HG02938 (cell line): Measurements from ENCODE around the gene CCDC150.

Experiments used
- ATAC-seq: cut with Tn5 transposase; IDR thresholded peaks from one replicate; pipeline ENCODE4 v1.9.1; 2021; ENCODE audit warnings: mild to moderate bottlenecking, moderate library complexity; ENCODE audit not compliant: unreplicated experiment

The CCDC150 gene

DNA sequence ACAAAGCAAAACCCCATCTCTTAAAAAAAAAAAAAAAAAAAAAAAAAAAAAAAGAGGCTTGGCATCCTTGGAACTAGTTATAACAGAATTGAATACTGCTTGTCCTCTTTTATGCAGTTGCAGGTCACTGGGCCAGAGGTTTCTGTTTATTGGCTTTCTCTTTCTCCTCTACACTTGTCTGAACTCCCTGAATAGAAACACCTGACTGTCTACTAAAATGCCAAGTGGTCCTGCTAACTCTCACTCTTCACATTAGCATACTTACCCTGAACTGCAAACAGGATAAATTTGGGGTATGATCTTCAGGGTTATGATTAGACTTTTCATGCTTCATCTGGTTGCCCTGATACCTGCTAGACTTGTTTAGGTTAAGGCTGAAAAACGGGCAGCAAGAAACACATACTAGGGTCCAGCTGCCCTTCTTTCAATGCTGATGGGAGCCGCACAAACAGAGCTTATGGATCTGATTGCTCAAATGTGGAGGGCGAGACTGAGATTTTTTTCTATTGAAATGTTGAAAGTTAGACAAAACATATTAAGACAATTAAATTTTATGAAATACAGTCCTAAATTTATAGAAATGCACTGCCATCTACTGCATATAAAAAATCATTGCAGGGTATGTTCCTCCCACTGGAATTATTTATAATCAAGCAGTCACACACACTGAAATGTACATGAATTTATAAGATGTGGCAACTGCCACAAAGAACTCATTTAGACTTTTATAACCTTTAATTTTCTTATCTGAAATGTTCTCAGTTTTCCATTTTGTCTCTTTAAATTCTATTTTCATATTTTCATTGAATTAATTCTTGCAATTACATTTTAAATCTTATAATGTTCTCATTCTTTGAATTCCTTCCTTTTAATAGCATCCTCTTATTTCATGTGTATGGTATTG lies 119.2 kb downstream of the CCDC150 start:
- ATAC-seq = no peak

DNA sequence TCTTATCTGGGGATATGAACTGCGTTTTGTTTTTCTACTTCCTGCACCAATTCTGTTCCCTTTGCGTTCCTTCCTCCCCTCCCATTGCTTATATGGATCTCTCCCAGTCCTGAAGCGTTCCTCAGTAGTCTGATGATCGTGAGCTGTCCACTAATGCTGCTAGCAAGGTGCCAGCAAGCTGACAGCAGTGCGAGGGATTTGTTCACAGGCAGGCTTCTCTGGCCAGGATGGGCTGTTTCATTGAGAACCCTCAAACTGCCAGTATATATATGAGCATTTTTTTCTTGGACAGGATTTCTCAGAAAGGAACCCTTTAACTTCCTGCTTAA lies 119.8 kb downstream of the CCDC150 start:
- no peak for ATAC-seq

DNA sequence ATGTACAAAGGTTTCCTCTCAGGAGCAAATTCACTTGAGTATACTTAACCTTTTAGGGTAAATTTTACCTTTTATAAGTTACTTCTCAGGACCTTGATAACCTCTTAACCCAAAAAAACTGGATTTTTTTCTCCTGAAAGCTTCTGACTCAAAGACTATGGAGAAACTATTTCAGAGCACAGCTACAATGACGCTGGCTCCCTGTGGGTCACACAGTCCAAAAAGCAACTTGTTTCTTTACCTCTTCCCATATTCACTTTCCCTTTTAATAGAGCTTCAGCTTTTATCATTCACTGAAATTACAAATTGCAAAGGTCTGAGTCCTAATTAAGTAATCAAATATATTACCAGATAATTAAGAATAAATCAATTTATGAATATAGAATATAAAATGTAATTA lies 127.6 kb downstream of the CCDC150 start:
- ATAC-seq = no peak
